B cell (primary cell): ENCODE measurements around the gene FAM163A. TPM values are rescaled to one million over a fixed set of nuclear protein-coding genes. Genes with fewer than 3 reads are reported as not detected.
A peak's percentile ranks its signal among the peaks of the same experiment; 100 is the strongest.

Experiments used
- ATAC-seq: fragments of 200-7000 bp; cut with Tn5 transposase; one replicate; pipeline ENCODE4 v1.10.0; 2021; ENCODE audit warnings: low read depth, mild to moderate bottlenecking, moderate number of reproducible peaks, moderate library complexity
- CTCF ChIA-PET: fragments of 350-600 bp; sonication (Branson Sonifier 250); formaldehyde crosslinking; loops from one replicate; lab custom pipeline; 2021; ENCODE audit warnings: antibody characterized with exemption, inconsistent platforms; lab: Charles Lee
- POLR2A ChIA-PET: fragments of 350-600 bp; sonication (Branson Sonifier 250); formaldehyde crosslinking; loops from one replicate; lab custom pipeline; 2021; ENCODE audit warnings: antibody characterized with exemption; lab: Charles Lee
- DNase-seq: peaks from one replicate; pipeline ENCODE4 v3.0.0; 2013
- H2AFZ ChIP-seq: 2 replicates; pipeline ENCODE4 v1.6.1; 2012; ENCODE audit warnings: mild to moderate bottlenecking, low read depth, low read length; ENCODE audit not compliant: insufficient read depth, poor library complexity, severe bottlenecking
- H3K27ac ChIP-seq, 2 donors: 1 replicate in 1 of 2; 2 replicates in 1 of 2; pipeline ENCODE4 v1.5.1; 2012 to 2013; ENCODE audit warnings: low read length in 2 of 2, mild to moderate bottlenecking in 2 of 2, moderate library complexity in 1 of 2
- H3K27me3 ChIP-seq, 4 experiments: fragments of 200-600 bp in 1 of 4; sonication (generic) in 1 of 4; replicated peaks in 1 of 4; 1 replicate in 2 of 4; 2 replicates in 2 of 4; pipeline versions ENCODE4 v1.6.1 to v1.7.0; 2013 to 2016; ENCODE audit warnings: low read length in 3 of 4, mild to moderate bottlenecking in 2 of 4, mixed read lengths in 1 of 4, moderate library complexity in 1 of 4; ENCODE audit not compliant: insufficient read depth in 4 of 4, control insufficient read depth in 3 of 4; ENCODE audit errors: control extremely low read depth in 1 of 4
- H3K36me3 ChIP-seq, 2 experiments: replicated peaks in 1 of 2; 1 replicate in 1 of 2; 2 replicates in 1 of 2; pipeline versions ENCODE4 v1.6.1 to v1.7.1; 2013; ENCODE audit warnings: low read length in 1 of 2; ENCODE audit not compliant: insufficient read depth in 2 of 2, control insufficient read depth in 1 of 2; ENCODE audit errors: control extremely low read depth in 1 of 2, extremely low read depth in 1 of 2
- H3K4me1 ChIP-seq, 2 donors: fragments of 200-600 bp in 1 of 2; sonication (generic) in 1 of 2; 1 replicate in 1 of 2; 2 replicates in 1 of 2; pipeline versions ENCODE4 v1.5.1 to v1.6.1; 2013 to 2017; ENCODE audit warnings: low read length in 2 of 2; ENCODE audit not compliant: control insufficient read depth in 2 of 2, insufficient read depth in 2 of 2
- H3K4me2 ChIP-seq: replicated peaks from 2 replicates; pipeline ENCODE3; 2012; ENCODE audit warnings: mild to moderate bottlenecking, low read depth, low read length; ENCODE audit not compliant: poor library complexity, severe bottlenecking
- H3K4me3 ChIP-seq, 5 experiments: fragments of 200-600 bp in 1 of 5; sonication (generic) in 1 of 5; 1 replicate in 3 of 5; 2 replicates in 2 of 5; pipeline versions ENCODE4 v1.5.1 to v1.7.0; 2011 to 2016; ENCODE audit warnings: low read length in 4 of 5, mild to moderate bottlenecking in 4 of 5, low read depth in 2 of 5, control low read depth in 1 of 5, moderate library complexity in 1 of 5; ENCODE audit not compliant: insufficient read depth in 1 of 5; ENCODE audit errors: control extremely low read depth in 1 of 5, extremely low read depth in 1 of 5
- H3K79me2 ChIP-seq: fragments of 200-600 bp; sonication (generic); one replicate; pipeline ENCODE4 v1.6.0; 2016; ENCODE audit warnings: low read length; ENCODE audit not compliant: control insufficient read depth, insufficient read depth
- H3K9ac ChIP-seq: fragments of 200-600 bp; sonication (generic); 2 replicates; pipeline ENCODE4 v1.6.1; 2017; ENCODE audit warnings: mild to moderate bottlenecking, low read length, moderate library complexity
- H3K9me3 ChIP-seq, 3 donors: one replicate each; pipeline versions ENCODE4 v1.6.1 to v1.7.1; 2013; ENCODE audit warnings: low read length in 2 of 3; ENCODE audit not compliant: control insufficient read depth in 2 of 3, insufficient read depth in 1 of 3; ENCODE audit errors: control extremely low read depth in 1 of 3
- H4K20me1 ChIP-seq: 2 replicates; pipeline ENCODE4 v1.6.0; 2012; ENCODE audit warnings: mild to moderate bottlenecking, low read length; ENCODE audit not compliant: insufficient read depth, control insufficient read depth, poor library complexity, severe bottlenecking
- H3K27ac Mint-ChIP-seq: one replicate; pipeline ENCODE4 v1.8.0; 2021; ENCODE audit warnings: mixed read lengths
- H3K27me3 Mint-ChIP-seq: one replicate; pipeline ENCODE4 v1.8.0; 2021; ENCODE audit warnings: mixed read lengths
- H3K4me1 Mint-ChIP-seq: one replicate; pipeline ENCODE4 v1.8.0; 2021; ENCODE audit warnings: mixed read lengths
- H3K4me3 Mint-ChIP-seq: one replicate; pipeline ENCODE4 v1.8.0; 2021; ENCODE audit warnings: mixed read lengths
- H3K9me3 Mint-ChIP-seq: one replicate; pipeline ENCODE4 v1.8.0; 2022; ENCODE audit warnings: mixed read lengths; ENCODE audit not compliant: insufficient read depth
- EZH2 ChIP-seq: IDR thresholded peaks from 2 replicates; pipeline ENCODE4 v1.6.1; 2012; ENCODE audit warnings: borderline replicate concordance, low read depth, mild to moderate bottlenecking, moderate library complexity, low read length; ENCODE audit not compliant: insufficient read depth, poor library complexity, severe bottlenecking
- WGBS: methylation state at CpG from one replicate; pipeline ENCODE4 v1.1.5; 2013; ENCODE audit warnings: missing lambda C conversion rate; ENCODE audit not compliant: insufficient coverage; 5-methylcytosine and 5-hydroxymethylcytosine counted together
- intact Hi-C: fragments of 100-400 bp; cut with micrococcal nuclease; formaldehyde crosslinking; loops from one replicate; pipeline ENCODE4 v1.10.0; 2022
- polyA plus RNA-seq: library from polyadenylated mRNA; depleted of rRNA; stranded (reverse); fragments of >200 nt; gene quantifications from 2 replicates; pipeline ENCODE4 v1.2.3, GENCODE V29; 2012
- total RNA-seq, 2 donors: library from RNA; stranded (reverse); fragments of 120-200 nt in 1 of 2; gene quantifications; 1 replicate in 1 of 2; 2 replicates in 1 of 2; pipeline versions ENCODE4 v1.2.3 to v1.2.4, GENCODE V29; 2013 to 2022
- TF ChIP-seq, protein P1 (sequence below): fragments of 200-600 bp; IDR thresholded peaks from one replicate; pipeline ENCODE4 v1.8.0; 2022; ENCODE audit warnings: antibody characterized with exemption, mild to moderate bottlenecking

Gene FAM163A
- total and polyA plus RNA-seq, 2 donors (not counting 1 experiment from before 2014, with no cell fraction given): not detected

GRCh38 chr1:179743679-179744400 lies 749 bp downstream of the FAM163A start:
- Histone ChIP-seq H3K36me3 (no peaks in the 10 kb centered on the region), H3K27ac (no peak overlapping the region), H3K4me2 (peak overlapping the region; percentile 13), H2AFZ (no peak overlapping the region), H3K79me2 (no peaks in the 10 kb centered on the region), H3K27me3 (peaks cover 0 to 29% (median 22%) of the 10 kb centered on the region in 4 experiments), H4K20me1 (no peaks in the 10 kb centered on the region), H3K4me3 (no peak overlapping the region), H3K9ac (no peak overlapping the region), H3K4me1 (peaks cover 0 to 4% of the 10 kb centered on the region in 2 donors), H3K9me3 (peaks cover 0 to 4% (median 0%) of the 10 kb centered on the region in 3 donors)
- Mint-ChIP-seq H3K9me3 (no peaks in the 10 kb centered on the region), H3K4me3 (no peak overlapping the region), H3K27me3 (peaks cover 70% of the 10 kb centered on the region), H3K4me1 (peaks cover 9% of the 10 kb centered on the region), H3K27ac (no peak overlapping the region)
- intact Hi-C loops: no loop called here
- CTCF ChIA-PET: no interaction called here
- DNase-seq: no peak
- TF ChIP-seq, protein P1, sequence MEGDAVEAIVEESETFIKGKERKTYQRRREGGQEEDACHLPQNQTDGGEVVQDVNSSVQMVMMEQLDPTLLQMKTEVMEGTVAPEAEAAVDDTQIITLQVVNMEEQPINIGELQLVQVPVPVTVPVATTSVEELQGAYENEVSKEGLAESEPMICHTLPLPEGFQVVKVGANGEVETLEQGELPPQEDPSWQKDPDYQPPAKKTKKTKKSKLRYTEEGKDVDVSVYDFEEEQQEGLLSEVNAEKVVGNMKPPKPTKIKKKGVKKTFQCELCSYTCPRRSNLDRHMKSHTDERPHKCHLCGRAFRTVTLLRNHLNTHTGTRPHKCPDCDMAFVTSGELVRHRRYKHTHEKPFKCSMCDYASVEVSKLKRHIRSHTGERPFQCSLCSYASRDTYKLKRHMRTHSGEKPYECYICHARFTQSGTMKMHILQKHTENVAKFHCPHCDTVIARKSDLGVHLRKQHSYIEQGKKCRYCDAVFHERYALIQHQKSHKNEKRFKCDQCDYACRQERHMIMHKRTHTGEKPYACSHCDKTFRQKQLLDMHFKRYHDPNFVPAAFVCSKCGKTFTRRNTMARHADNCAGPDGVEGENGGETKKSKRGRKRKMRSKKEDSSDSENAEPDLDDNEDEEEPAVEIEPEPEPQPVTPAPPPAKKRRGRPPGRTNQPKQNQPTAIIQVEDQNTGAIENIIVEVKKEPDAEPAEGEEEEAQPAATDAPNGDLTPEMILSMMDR: no peak
- no peak for TF ChIP-seq EZH2
- 9% methylated on average over 85 of the region's 85 CpGs for WGBS
- ATAC-seq: no peak
- POLR2A ChIA-PET: no interaction called here

GRCh38 chr1:179744401-179745130 lies 1.5 kb downstream of the FAM163A start:
- H3K27ac Mint-ChIP-seq: no peak overlapping the region
- no peak overlapping the region for H3K4me2 ChIP-seq
- TF ChIP-seq EZH2: no peak
- TF ChIP-seq, protein P1: no peak

More at GRCh38 chr1:179744401-179745130, 1.5 kb downstream of the FAM163A start:
- Mint-ChIP-seq H3K27me3 (peaks cover 66% of the 10 kb centered on the region), H3K4me3 (no peak overlapping the region), H3K9me3 (no peaks in the 10 kb centered on the region), H3K4me1 (peaks cover 9% of the 10 kb centered on the region)
- H3K9me3 ChIP-seq: peaks cover 0 to 4% (median 0%) of the 10 kb centered on the region in 3 donors
- WGBS: 63% methylated on average over 37 of the region's 37 CpGs
- H3K4me3 ChIP-seq: no peak overlapping the region
- no peaks in the 10 kb centered on the region for H3K36me3 ChIP-seq
- no peak overlapping the region for H2AFZ ChIP-seq
- H3K79me2 ChIP-seq: no peaks in the 10 kb centered on the region
- no peak for DNase-seq
- no peaks in the 10 kb centered on the region for H4K20me1 ChIP-seq
- H3K9ac ChIP-seq: no peak overlapping the region
- no peak for ATAC-seq
- POLR2A ChIA-PET: no interaction called here
- CTCF ChIA-PET: interaction anchor here (1.0 kb wide), 1 partner anchor 65 kb away, joined by 3 read pairs; no protein-coding TSS in a partner anchor
- no peak overlapping the region for H3K27ac ChIP-seq
- intact Hi-C loops: no loop called here
- H3K27me3 ChIP-seq: peaks cover 0 to 29% (median 23%) of the 10 kb centered on the region in 4 experiments
- peaks cover 0 to 4% of the 10 kb centered on the region in 2 donors for H3K4me1 ChIP-seq
